HG02884 (cell line): ENCODE data around the gene SLC38A4.
"Not testable (repeated sequence)": the region's sequence is repeated elsewhere in the genome, so short reads cannot be mapped to it uniquely, and the experiment has no call there.

Experiments
- ATAC-seq: cut with Tn5 transposase; IDR thresholded peaks from one replicate; pipeline ENCODE4 v1.9.1; 2021; ENCODE audit warnings: mild to moderate bottlenecking, moderate library complexity; ENCODE audit not compliant: unreplicated experiment

SLC38A4 gene

GRCh38 chr12:46825591-46826414 is at the start of gene SLC38A4:
SLC38A4 (minus strand) TSS chr12:46825997; CDS start chr12:46793071, 32,926 bp downstream.
- ATAC-seq: no peak

GRCh38 chr12:46875095-46875494 is 49.3 kb upstream of the SLC38A4 start:
- no peak for ATAC-seq

GRCh38 chr12:46874642-46875041 is 48.8 kb upstream of the SLC38A4 start:
- no peak for ATAC-seq

GRCh38 chr12:46872135-46872534 is 46.3 kb upstream of the SLC38A4 start:
- ATAC-seq: no peak

- no peak for ATAC-seq
Observed at GRCh38 chr12:46865311-46865710, 39.5 kb upstream of the SLC38A4 start.

- no peak for ATAC-seq
Observed at GRCh38 chr12:46858368-46858767, 32.6 kb upstream of the SLC38A4 start.

- ATAC-seq: no peak
Observed at GRCh38 chr12:46857486-46857885, 31.7 kb upstream of the SLC38A4 start.

GRCh38 chr12:46855760-46856159 is 30.0 kb upstream of the SLC38A4 start:
- ATAC-seq: no peak

GRCh38 chr12:46854188-46854587 is 28.4 kb upstream of the SLC38A4 start:
- ATAC-seq: not testable (repeated sequence)

GRCh38 chr12:46848792-46849191 is 23.0 kb upstream of the SLC38A4 start:
- not testable (repeated sequence) for ATAC-seq

- no peak for ATAC-seq
Observed at GRCh38 chr12:46847001-46847400, 21.2 kb upstream of the SLC38A4 start.

- no peak for ATAC-seq
Observed at GRCh38 chr12:46843811-46844210, 18.0 kb upstream of the SLC38A4 start.

GRCh38 chr12:46841891-46842290 is 16.1 kb upstream of the SLC38A4 start:
- no peak for ATAC-seq

- no peak for ATAC-seq
Observed at GRCh38 chr12:46839964-46840363, 14.2 kb upstream of the SLC38A4 start.

- ATAC-seq: no peak
Observed at GRCh38 chr12:46839232-46839631, 13.4 kb upstream of the SLC38A4 start.

- ATAC-seq: no peak
Observed at GRCh38 chr12:46835785-46836184, 10.0 kb upstream of the SLC38A4 start.

GRCh38 chr12:46832130-46832704 is 6.4 kb upstream of the SLC38A4 start:
- ATAC-seq: no peak

GRCh38 chr12:46831335-46832129 is 5.7 kb upstream of the SLC38A4 start:
- ATAC-seq: no peak

- no peak for ATAC-seq
Observed at GRCh38 chr12:46830731-46831334, 5.0 kb upstream of the SLC38A4 start.

- ATAC-seq: no peak
Observed at GRCh38 chr12:46824709-46825108, 1.1 kb downstream of the SLC38A4 start.

GRCh38 chr12:46818642-46819041 is 7.2 kb downstream of the SLC38A4 start:
- no peak for ATAC-seq
